HEK293 (cell line): ENCODE measurements around the gene GNS.

Source experiments
- CTCF ChIA-PET: fragments of 350-600 bp; formaldehyde crosslinking; extraction: SDS; loops from one replicate; lab custom pipeline; 2021; ENCODE audit warnings: antibody characterized with exemption; lab: Yijun Ruan, JAX
- POLR2A ChIA-PET: fragments of 300-600 bp; formaldehyde crosslinking; extraction: SDS; loops from one replicate; lab custom pipeline; 2020; ENCODE audit warnings: antibody characterized with exemption, inconsistent platforms; lab: Yijun Ruan, JAX
- H3K27ac ChIP-seq: fragments of 200-500 bp; sonication (Bioruptor generic); 2 replicates; pipeline ENCODE4 v1.5.1; 2014; ENCODE audit warnings: low read depth, low read length, control low read depth, inconsistent platforms; ENCODE audit errors: extremely low read depth
- H3K36me3 ChIP-seq, 2 experiments: fragments of 200-500 bp in 1 of 2; sonication (Bioruptor generic) in 1 of 2; 1 replicate in 1 of 2; 2 replicates in 1 of 2; pipeline ENCODE4 v1.5.1; 2014 to 2017; ENCODE audit warnings: inconsistent platforms in 2 of 2, low read length in 2 of 2; ENCODE audit not compliant: control insufficient read depth in 2 of 2, insufficient read depth in 1 of 2
- H3K4me1 ChIP-seq: fragments of 200-500 bp; sonication (Bioruptor generic); 2 replicates; pipeline ENCODE4 v1.5.1; 2014; ENCODE audit warnings: mild to moderate bottlenecking, low read length, inconsistent platforms; ENCODE audit not compliant: control insufficient read depth, insufficient read depth
- H3K4me3 ChIP-seq: 2 replicates; pipeline ENCODE4 v1.5.1; 2011; ENCODE audit warnings: low read depth, mild to moderate bottlenecking, control low read depth, low read length, moderate library complexity
- H3K9me3 ChIP-seq: fragments of 200-500 bp; sonication (Bioruptor generic); 2 replicates; pipeline ENCODE4 v1.5.1; 2014; ENCODE audit warnings: low read depth, low read length, inconsistent platforms; ENCODE audit not compliant: control insufficient read depth, insufficient read depth
- GLI2 ChIP-seq: fragments of 450-650 bp; formaldehyde crosslinking; IDR thresholded peaks from 2 replicates; pipeline ENCODE4; 2017; ENCODE audit warnings: missing biosample characterization, missing genetic modification characterization, low read depth, borderline replicate concordance
- GLIS1 ChIP-seq: fragments of 450-650 bp; formaldehyde crosslinking; IDR thresholded peaks from 2 replicates; pipeline ENCODE4 v1.5.1; 2016; ENCODE audit warnings: missing biosample characterization, missing genetic modification characterization
- GLIS2 ChIP-seq: fragments of 450-650 bp; formaldehyde crosslinking; IDR thresholded peaks from 2 replicates; pipeline ENCODE4 v1.5.1; 2016; ENCODE audit warnings: missing biosample characterization, missing genetic modification characterization
- KLF10 ChIP-seq: fragments of 450-650 bp; IDR thresholded peaks from 2 replicates; pipeline ENCODE4 v1.5.1; 2018; ENCODE audit warnings: missing biosample characterization, mild to moderate bottlenecking, missing genetic modification characterization
- PRDM10 ChIP-seq: fragments of 450-650 bp; formaldehyde crosslinking; IDR thresholded peaks from 2 replicates; pipeline ENCODE4 v1.5.1; 2016; ENCODE audit warnings: missing biosample characterization, missing genetic modification characterization
- SCRT2 ChIP-seq: fragments of 450-650 bp; formaldehyde crosslinking; IDR thresholded peaks from 2 replicates; pipeline ENCODE4 v1.5.1; 2016; ENCODE audit warnings: missing biosample characterization, missing genetic modification characterization
- SETDB1 ChIP-seq: IDR thresholded peaks from one replicate; pipeline ENCODE4 v1.6.1; 2017; ENCODE audit warnings: mild to moderate bottlenecking, low read length, moderate library complexity, mixed read lengths; ENCODE audit not compliant: insufficient read length
- ZNF138 ChIP-seq: fragments of 450-650 bp; formaldehyde crosslinking; IDR thresholded peaks from 2 replicates; pipeline ENCODE4 v1.5.1; 2016; ENCODE audit warnings: missing biosample characterization, missing genetic modification characterization, borderline replicate concordance
- ZNF18 ChIP-seq: fragments of 450-650 bp; formaldehyde crosslinking; IDR thresholded peaks from 2 replicates; pipeline ENCODE4 v1.5.1; 2016; ENCODE audit warnings: missing biosample characterization, missing genetic modification characterization
- ZNF211 ChIP-seq: fragments of 450-650 bp; formaldehyde crosslinking; IDR thresholded peaks from 2 replicates; pipeline ENCODE4 v1.5.1; 2016; ENCODE audit warnings: low read depth, missing biosample characterization, missing genetic modification characterization
- ZNF398 ChIP-seq: fragments of 450-650 bp; formaldehyde crosslinking; IDR thresholded peaks from 2 replicates; pipeline ENCODE4 v1.5.1; 2017; ENCODE audit warnings: missing biosample characterization, missing genetic modification characterization
- ZNF426 ChIP-seq: fragments of 450-650 bp; formaldehyde crosslinking; IDR thresholded peaks from 2 replicates; pipeline ENCODE4 v1.5.1; 2017; ENCODE audit warnings: missing biosample characterization, missing genetic modification characterization, mild to moderate bottlenecking, inconsistent platforms, moderate library complexity
- ZNF488 ChIP-seq: fragments of 450-650 bp; formaldehyde crosslinking; IDR thresholded peaks from 2 replicates; pipeline ENCODE4 v1.5.1; 2016; ENCODE audit warnings: missing biosample characterization, missing genetic modification characterization
- ZNF555 ChIP-seq: fragments of 450-650 bp; formaldehyde crosslinking; conservative IDR thresholded peaks from 2 replicates; pipeline ENCODE4 v1.5.1; 2017; ENCODE audit warnings: missing biosample characterization, mild to moderate bottlenecking, missing genetic modification characterization, inconsistent platforms
- ZNF558 ChIP-seq: fragments of 450-650 bp; formaldehyde crosslinking; IDR thresholded peaks from 2 replicates; pipeline ENCODE4 v1.5.1; 2016; ENCODE audit warnings: missing biosample characterization, missing genetic modification characterization
- ZNF610 ChIP-seq: fragments of 450-650 bp; formaldehyde crosslinking; IDR thresholded peaks from 2 replicates; pipeline ENCODE4 v1.5.1; 2016; ENCODE audit warnings: missing biosample characterization, missing genetic modification characterization, borderline replicate concordance
- ZNF645 ChIP-seq: fragments of 450-650 bp; formaldehyde crosslinking; IDR thresholded peaks from 2 replicates; pipeline ENCODE4; 2016; ENCODE audit warnings: missing biosample characterization, missing genetic modification characterization
- ZNF660 ChIP-seq: fragments of 450-650 bp; IDR thresholded peaks from 2 replicates; pipeline ENCODE4 v1.5.1; 2018; ENCODE audit warnings: missing biosample characterization, mild to moderate bottlenecking, missing genetic modification characterization
- ZNF692 ChIP-seq: fragments of 450-650 bp; formaldehyde crosslinking; IDR thresholded peaks from 2 replicates; pipeline ENCODE4 v1.5.1; 2016; ENCODE audit warnings: missing biosample characterization, missing genetic modification characterization
- ZNF707 ChIP-seq: fragments of 450-650 bp; formaldehyde crosslinking; IDR thresholded peaks from 2 replicates; pipeline ENCODE4 v1.5.1; 2016; ENCODE audit warnings: missing biosample characterization, missing genetic modification characterization
- ZNF777 ChIP-seq: fragments of 450-650 bp; formaldehyde crosslinking; IDR thresholded peaks from 2 replicates; pipeline ENCODE4 v1.5.1; 2017; ENCODE audit warnings: missing biosample characterization, missing genetic modification characterization, borderline replicate concordance
- ZNF785 ChIP-seq: fragments of 450-650 bp; formaldehyde crosslinking; IDR thresholded peaks from 2 replicates; pipeline ENCODE4 v1.5.1; 2016; ENCODE audit warnings: missing biosample characterization, missing genetic modification characterization
- ZNF791 ChIP-seq: fragments of 450-650 bp; formaldehyde crosslinking; IDR thresholded peaks from 2 replicates; pipeline ENCODE4 v1.5.1; 2016; ENCODE audit warnings: missing biosample characterization, missing genetic modification characterization
- ZNF792 ChIP-seq: fragments of 450-650 bp; formaldehyde crosslinking; IDR thresholded peaks from 2 replicates; pipeline ENCODE4 v1.5.1; 2016; ENCODE audit warnings: missing biosample characterization, missing genetic modification characterization

GNS gene

GRCh38 chr12:64707362-64707761 lies 51.8 kb downstream of the GNS start:
- TF ChIP-seq ZNF777 (tag by site-specific recombination): no peak
- no peak for TF ChIP-seq ZNF426 (tag by site-specific recombination)
- no peak for TF ChIP-seq ZNF707 (tag by site-specific recombination)
- no peak for TF ChIP-seq GLIS2 (tag by site-specific recombination)
- no peak for TF ChIP-seq ZNF558 (tag by site-specific recombination)
- TF ChIP-seq ZNF18 (tag by site-specific recombination): no peak
- TF ChIP-seq ZNF211: no peak
- TF ChIP-seq ZNF660 (tag by site-specific recombination): no peak
- CTCF ChIA-PET: interaction anchor here (0.5 to 3.9 kb wide), 6 partner anchors 10 to 266 kb away, joined by 3 to 20 read pairs (median 4); no protein-coding TSS in a partner anchor
- Histone ChIP-seq H3K4me1 (no peaks in the 10 kb centered on the region), H3K27ac (no peak overlapping the region), H3K9me3 (no peaks in the 10 kb centered on the region), H3K4me3 (no peak overlapping the region), H3K36me3 (no peaks in the 10 kb centered on the region)
- POLR2A ChIA-PET: interaction anchor here (0.6 kb wide), 1 partner anchor 194 kb away, joined by 5 read pairs; no protein-coding TSS in a partner anchor

GRCh38 chr12:64706857-64707256 lies 52.3 kb downstream of the GNS start:
- CTCF ChIA-PET: interaction anchor here (0.5 to 3.9 kb wide), 6 partner anchors 10 to 265 kb away, joined by 3 to 20 read pairs (median 4); no protein-coding TSS in a partner anchor
- Histone ChIP-seq H3K4me1 (no peaks in the 10 kb centered on the region), H3K9me3 (no peaks in the 10 kb centered on the region), H3K4me3 (no peak overlapping the region), H3K36me3 (no peaks in the 10 kb centered on the region), H3K27ac (no peak overlapping the region)
- POLR2A ChIA-PET: interaction anchor here (0.6 kb wide), 1 partner anchor 193 kb away, joined by 5 read pairs; no protein-coding TSS in a partner anchor
- no peak for TF ChIP-seq ZNF645 (tag by site-specific recombination)
- TF ChIP-seq ZNF610 (tag by site-specific recombination): no peak
- no peak for TF ChIP-seq ZNF488
- TF ChIP-seq KLF10 (tag by site-specific recombination): no peak
- no peak for TF ChIP-seq ZNF398
- TF ChIP-seq ZNF692 (tag by site-specific recombination): no peak
- no peak for TF ChIP-seq ZNF791 (tag by site-specific recombination)
- TF ChIP-seq ZNF138 (tag by site-specific recombination): no peak
- TF ChIP-seq PRDM10 (tag by site-specific recombination): no peak
- no peak for TF ChIP-seq GLI2 (tag by site-specific recombination)
- TF ChIP-seq ZNF555 (tag by site-specific recombination): no peak
- no peak for TF ChIP-seq ZNF785 (tag by site-specific recombination)
- no peak for TF ChIP-seq GLIS1 (tag by site-specific recombination)
- no peak for TF ChIP-seq ZNF792 (tag by site-specific recombination)
- no peak for TF ChIP-seq SETDB1
- TF ChIP-seq SCRT2 (tag by site-specific recombination): no peak
